A549 (cell line): ENCODE measurements around the gene FEZF1.

ENCODE experiments used
- CHD2 ChIP-seq: fragments of 150-350 bp; IDR thresholded peaks from 2 replicates; pipeline ENCODE4 v1.6.1; 2014; ENCODE audit warnings: low read length; ENCODE audit not compliant: partially characterized antibody
- EHMT2 ChIP-seq: fragments of 200-600 bp; sonication (generic); IDR thresholded peaks from 2 replicates; pipeline ENCODE4 v1.6.1; 2016; ENCODE audit warnings: antibody characterized with exemption, low read depth, mild to moderate bottlenecking, moderate library complexity
- ELK1 ChIP-seq: fragments of 150-350 bp; IDR thresholded peaks from 2 replicates; pipeline ENCODE4 v1.6.1; 2014; ENCODE audit warnings: low read depth, mild to moderate bottlenecking, low read length
- EP300 ChIP-seq, 2 experiments: fragments of >200 bp; sonication (Bioruptor Twin); formaldehyde crosslinking; IDR thresholded peaks; 2 replicates in 1 of 2; 3 replicates in 1 of 2; pipeline ENCODE4 v1.6.1; 2016 to 2017
- JUNB ChIP-seq: fragments of >200 bp; sonication (Bioruptor Twin); formaldehyde crosslinking; IDR thresholded peaks from 2 replicates; pipeline ENCODE4 v1.6.1; 2016
- MAX ChIP-seq: IDR thresholded peaks from 2 replicates; pipeline ENCODE4 v1.6.1; 2012
- NFE2L2 ChIP-seq: fragments of 150-350 bp; conservative IDR thresholded peaks from 2 replicates; pipeline ENCODE4 v1.6.1; 2014; ENCODE audit warnings: low read length
- POLR2A ChIP-seq: IDR thresholded peaks from 2 replicates; pipeline ENCODE4 v1.6.1; 2012; ENCODE audit warnings: mild to moderate bottlenecking, low read length
- RAD21 ChIP-seq, 2 experiments: fragments of >200 bp in 1 of 2; sonication (Bioruptor Twin) in 1 of 2; formaldehyde crosslinking in 1 of 2; IDR thresholded peaks in 1 of 2; conservative IDR thresholded peaks in 1 of 2; 2 replicates in 1 of 2; 3 replicates in 1 of 2; pipeline ENCODE4 v1.6.1; 2012 to 2018; ENCODE audit warnings: inconsistent platforms in 1 of 2
- RNF2 ChIP-seq: fragments of 200-600 bp; sonication (generic); IDR thresholded peaks from 2 replicates; pipeline ENCODE4 v1.6.1; 2016; ENCODE audit warnings: low read depth, mild to moderate bottlenecking, antibody characterized with exemption, moderate library complexity, borderline replicate concordance
- TF ChIP-seq, protein P1 (sequence below): fragments of >200 bp; sonication (Bioruptor Twin); formaldehyde crosslinking; IDR thresholded peaks from 3 replicates; pipeline ENCODE4 v1.5.1; 2016

DNA sequence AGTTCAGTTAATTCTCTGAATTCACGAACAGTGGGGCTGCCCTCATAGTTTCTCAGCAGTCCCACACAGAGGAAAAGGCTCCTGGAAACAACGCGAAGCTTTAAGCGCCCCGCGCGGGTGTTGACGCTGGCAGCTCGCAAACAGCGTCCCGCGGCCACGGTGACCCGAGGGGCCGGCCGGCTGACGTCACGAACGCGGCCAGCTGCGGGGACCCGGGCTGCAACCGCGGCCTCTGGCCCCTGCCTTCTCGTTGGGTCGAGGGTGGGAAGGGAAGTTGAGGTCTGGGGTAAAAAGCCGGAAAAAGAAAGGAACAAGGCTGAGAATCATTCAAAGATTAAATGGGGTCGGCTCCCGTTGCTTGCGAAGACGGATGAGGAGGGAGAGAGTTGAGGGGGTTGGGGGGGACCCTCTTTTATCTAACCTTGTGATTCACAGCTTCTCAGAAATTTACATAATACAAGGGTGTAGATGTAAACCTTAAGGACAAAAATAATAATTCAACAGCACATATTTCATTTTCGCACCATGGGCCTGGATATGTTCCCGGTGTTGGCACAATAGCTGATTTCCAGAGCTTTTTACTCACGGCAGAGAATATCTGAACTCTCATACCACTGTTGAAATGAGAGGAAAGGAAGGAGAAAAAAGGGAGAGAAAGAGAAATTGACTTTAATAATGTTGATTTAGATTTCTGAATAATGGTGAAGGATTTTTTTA is 7.3 kb upstream of the FEZF1 start:
- TF ChIP-seq JUNB (no peak), MAX (no peak), RAD21 (conservative IDR thresholded peaks at IDR 0.05 in 1 of 2, IDR thresholded peaks at IDR 0.05 in 1 of 2) (no peak), CHD2 (no peak), EHMT2 (no peak), RNF2 (no peak), NFE2L2 (no peak), EP300 (IDR thresholded peaks at IDR 0.05) (no peak), ELK1 (no peak), POLR2A (no peak)
- TF ChIP-seq, protein P1, sequence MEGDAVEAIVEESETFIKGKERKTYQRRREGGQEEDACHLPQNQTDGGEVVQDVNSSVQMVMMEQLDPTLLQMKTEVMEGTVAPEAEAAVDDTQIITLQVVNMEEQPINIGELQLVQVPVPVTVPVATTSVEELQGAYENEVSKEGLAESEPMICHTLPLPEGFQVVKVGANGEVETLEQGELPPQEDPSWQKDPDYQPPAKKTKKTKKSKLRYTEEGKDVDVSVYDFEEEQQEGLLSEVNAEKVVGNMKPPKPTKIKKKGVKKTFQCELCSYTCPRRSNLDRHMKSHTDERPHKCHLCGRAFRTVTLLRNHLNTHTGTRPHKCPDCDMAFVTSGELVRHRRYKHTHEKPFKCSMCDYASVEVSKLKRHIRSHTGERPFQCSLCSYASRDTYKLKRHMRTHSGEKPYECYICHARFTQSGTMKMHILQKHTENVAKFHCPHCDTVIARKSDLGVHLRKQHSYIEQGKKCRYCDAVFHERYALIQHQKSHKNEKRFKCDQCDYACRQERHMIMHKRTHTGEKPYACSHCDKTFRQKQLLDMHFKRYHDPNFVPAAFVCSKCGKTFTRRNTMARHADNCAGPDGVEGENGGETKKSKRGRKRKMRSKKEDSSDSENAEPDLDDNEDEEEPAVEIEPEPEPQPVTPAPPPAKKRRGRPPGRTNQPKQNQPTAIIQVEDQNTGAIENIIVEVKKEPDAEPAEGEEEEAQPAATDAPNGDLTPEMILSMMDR, result no peak
